Measurements from ENCODE around the gene BCAS2. TPM values are rescaled to one million over a fixed set of nuclear protein-coding genes. Genes with fewer than 3 reads are reported as not detected.

The BCAS2 gene
- total RNA-seq, 1 donor, result 42.3 TPM

DNA sequence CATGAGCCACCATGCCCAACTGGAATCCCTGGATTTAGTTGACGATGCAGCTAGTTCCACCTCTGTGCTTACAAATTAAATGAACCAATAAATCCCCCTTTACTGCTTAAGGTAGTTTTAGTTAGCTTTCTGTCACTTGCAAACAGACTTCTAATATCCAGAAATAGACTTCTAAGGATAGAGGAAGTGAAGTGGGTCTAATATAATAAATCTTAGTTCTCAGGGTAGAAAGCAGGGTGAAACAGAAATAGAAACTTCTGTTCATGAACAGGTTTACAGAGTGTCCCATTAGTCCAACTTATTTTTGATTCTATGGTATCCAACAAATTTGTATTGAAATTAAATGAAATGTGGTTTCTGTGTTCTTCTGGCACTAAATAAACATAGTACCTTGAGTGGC lies 20.1 kb downstream of the BCAS2 start:
- no peak for DNase-seq (ENCODE audit: low read depth)
- TF ChIP-seq, protein P1, sequence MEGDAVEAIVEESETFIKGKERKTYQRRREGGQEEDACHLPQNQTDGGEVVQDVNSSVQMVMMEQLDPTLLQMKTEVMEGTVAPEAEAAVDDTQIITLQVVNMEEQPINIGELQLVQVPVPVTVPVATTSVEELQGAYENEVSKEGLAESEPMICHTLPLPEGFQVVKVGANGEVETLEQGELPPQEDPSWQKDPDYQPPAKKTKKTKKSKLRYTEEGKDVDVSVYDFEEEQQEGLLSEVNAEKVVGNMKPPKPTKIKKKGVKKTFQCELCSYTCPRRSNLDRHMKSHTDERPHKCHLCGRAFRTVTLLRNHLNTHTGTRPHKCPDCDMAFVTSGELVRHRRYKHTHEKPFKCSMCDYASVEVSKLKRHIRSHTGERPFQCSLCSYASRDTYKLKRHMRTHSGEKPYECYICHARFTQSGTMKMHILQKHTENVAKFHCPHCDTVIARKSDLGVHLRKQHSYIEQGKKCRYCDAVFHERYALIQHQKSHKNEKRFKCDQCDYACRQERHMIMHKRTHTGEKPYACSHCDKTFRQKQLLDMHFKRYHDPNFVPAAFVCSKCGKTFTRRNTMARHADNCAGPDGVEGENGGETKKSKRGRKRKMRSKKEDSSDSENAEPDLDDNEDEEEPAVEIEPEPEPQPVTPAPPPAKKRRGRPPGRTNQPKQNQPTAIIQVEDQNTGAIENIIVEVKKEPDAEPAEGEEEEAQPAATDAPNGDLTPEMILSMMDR (IDR thresholded peaks at IDR 0.05; ENCODE audit: insufficient read depth, low read depth, low read length), result no peak
- H3K4me3 ChIP-seq (ENCODE audit: low read depth, low read length), result no peak overlapping the region

DNA sequence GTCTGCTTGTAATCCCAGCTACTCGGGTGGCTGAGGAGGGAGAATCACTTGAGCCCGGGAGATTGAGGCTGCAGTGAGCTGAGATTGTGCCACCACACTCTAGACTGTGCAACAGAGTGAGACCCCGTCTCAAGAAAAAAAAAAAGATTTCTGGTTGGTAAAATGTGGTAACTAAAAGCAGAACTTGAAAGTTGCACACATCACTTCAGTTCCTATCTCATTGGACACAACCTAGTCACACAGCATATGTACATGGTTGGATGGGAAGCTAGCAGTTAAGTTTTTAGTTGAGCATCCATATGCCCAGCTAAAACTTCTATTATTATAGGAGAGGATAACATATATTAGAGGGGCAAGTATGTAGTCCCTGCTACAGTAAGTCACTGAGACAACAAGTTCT lies 22.1 kb downstream of the BCAS2 start:
- H3K4me3 ChIP-seq (ENCODE audit: low read depth, low read length), result no peak overlapping the region

DNA sequence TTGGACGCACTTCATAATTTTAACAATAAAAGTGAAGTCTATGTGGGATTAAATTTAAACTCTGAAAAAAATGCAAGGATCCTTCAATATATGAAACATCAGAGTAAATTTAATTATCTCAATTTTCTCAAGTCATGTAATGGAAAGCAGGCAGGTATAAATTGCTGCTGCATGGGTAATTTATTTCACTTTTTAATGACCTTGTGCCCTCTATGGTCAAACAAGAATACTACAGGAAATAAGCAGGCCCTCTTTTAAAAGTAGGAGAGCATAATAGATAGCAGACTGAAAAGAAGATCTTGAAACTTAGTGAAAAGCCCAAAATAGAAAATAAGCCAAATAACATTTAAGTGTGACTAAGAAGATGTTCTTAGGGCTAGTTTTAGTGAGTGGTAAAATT lies 22.9 kb downstream of the BCAS2 start:
- H3K4me3 ChIP-seq (ENCODE audit: low read depth, low read length), result no peak overlapping the region
- TF ChIP-seq, protein P1 (IDR thresholded peaks at IDR 0.05; ENCODE audit: insufficient read depth, low read depth, low read length), result peak; percentile 33
- peak; percentile 6 for DNase-seq (ENCODE audit: low read depth)

More for the DNA sequence above, 22.1 kb downstream of the BCAS2 start:
- no peak for DNase-seq (ENCODE audit: low read depth)
- TF ChIP-seq, protein P1 (IDR thresholded peaks at IDR 0.05; ENCODE audit: insufficient read depth, low read depth, low read length), result no peak

DNA sequence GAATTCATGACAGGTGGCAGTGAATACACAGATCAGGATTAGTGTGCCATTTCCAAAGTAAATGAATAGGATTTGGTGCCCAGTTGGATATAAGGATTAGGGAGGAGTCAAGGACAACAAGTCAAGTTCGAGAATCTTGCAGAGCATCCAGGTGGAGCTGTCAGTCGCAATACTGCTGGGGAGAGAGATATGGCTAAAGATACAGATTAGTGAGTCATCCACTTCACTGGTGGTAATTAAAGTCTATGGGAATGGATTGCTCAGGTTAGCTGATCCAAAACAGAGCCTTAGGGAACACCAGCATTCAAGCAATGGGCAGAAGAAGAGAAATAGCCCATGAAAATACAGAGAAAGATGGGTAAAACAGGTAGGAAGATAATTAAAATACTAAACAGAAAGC lies 26.8 kb downstream of the BCAS2 start:
- TF ChIP-seq, protein P1 (IDR thresholded peaks at IDR 0.05; ENCODE audit: insufficient read depth, low read depth, low read length), result no peak
- DNase-seq (ENCODE audit: low read depth), result no peak
- no peak overlapping the region for H3K4me3 ChIP-seq (ENCODE audit: low read depth, low read length)

DNA sequence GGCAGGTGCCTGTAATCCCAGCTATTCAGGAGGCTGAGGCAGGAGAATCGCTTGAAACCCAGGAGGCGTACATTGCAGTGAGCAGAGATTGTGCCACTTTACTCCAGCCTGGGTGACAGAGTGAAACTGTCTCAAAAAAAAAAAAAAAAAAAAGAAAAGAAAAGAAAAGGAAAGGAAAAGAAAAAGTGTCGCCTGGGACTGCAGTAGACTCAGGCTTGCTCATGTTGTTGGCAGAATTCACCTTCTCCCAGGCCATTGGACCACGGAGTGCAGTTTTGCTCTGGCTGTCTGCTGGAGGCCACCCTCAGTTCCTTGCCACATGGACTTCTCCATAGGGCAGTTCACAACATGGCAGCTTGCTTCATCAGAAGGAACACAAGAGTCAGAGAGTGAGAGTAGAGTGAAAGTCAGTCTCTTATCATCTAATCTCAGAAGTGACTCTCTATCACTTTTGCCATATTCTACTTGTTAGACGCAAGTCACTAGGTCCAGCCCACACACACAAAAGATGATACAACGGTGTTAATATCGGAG lies 29.2 kb downstream of the BCAS2 start:
- no peak for DNase-seq (ENCODE audit: low read depth)
- TF ChIP-seq, protein P1 (IDR thresholded peaks at IDR 0.05; ENCODE audit: insufficient read depth, low read depth, low read length), result no peak
- no peak overlapping the region for H3K4me3 ChIP-seq (ENCODE audit: low read depth, low read length)

DNA sequence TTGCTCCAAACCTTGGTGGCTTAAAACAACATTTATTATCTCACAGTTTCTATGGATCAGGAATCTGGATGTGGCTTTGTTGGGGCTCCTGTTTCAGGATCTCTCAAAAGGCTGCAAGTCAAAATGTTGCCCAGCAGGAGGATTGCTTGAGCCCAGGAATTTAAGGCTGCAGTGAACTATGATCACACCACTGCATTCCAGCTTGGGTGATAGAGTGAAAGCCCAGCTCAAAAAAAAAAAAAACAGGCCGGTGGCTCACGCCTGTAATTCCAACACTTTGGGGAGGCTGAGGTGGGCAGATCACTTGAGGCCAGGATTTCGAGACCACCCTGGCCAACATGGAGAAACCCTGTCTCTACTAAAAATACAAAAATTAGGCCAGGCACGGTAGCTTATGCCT lies 30.0 kb downstream of the BCAS2 start:
- TF ChIP-seq, protein P1 (IDR thresholded peaks at IDR 0.05; ENCODE audit: insufficient read depth, low read depth, low read length), result no peak
- H3K4me3 ChIP-seq (ENCODE audit: low read depth, low read length), result no peak overlapping the region

DNA sequence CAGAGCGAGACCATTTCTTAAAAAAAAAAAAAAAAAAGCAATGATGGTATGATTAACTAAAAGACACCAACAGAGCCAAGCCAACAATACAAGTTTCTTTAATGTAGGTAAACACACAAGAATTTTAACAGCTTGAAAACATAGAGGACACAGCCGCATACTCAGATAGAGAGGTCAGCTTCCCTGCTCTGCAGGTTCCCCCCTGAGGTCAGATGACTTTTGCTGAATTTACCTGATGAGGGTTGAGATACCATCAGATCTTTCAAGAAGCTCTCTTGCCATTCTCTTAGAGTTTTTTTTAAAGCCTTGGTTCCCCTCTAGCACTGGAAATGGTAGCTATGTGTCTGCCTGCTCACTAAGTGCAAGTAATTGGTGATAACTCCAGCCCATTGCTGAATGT lies 31.1 kb downstream of the BCAS2 start:
- DNase-seq (ENCODE audit: low read depth), result no peak
- no peak overlapping the region for H3K4me3 ChIP-seq (ENCODE audit: low read depth, low read length)
- TF ChIP-seq, protein P1 (IDR thresholded peaks at IDR 0.05; ENCODE audit: insufficient read depth, low read depth, low read length), result no peak

More for the DNA sequence above, 30.0 kb downstream of the BCAS2 start:
- DNase-seq (ENCODE audit: low read depth), result no peak

Measured in fibroblast of villous mesenchyme (primary cell).